ENCODE results near the gene RERG. TPM values are rescaled to one million over a fixed set of nuclear protein-coding genes. Genes with fewer than 3 reads are reported as not detected.

The RERG gene
- polyA plus RNA-seq, 1 donor from 2014 or later: 0.87 TPM

DNA sequence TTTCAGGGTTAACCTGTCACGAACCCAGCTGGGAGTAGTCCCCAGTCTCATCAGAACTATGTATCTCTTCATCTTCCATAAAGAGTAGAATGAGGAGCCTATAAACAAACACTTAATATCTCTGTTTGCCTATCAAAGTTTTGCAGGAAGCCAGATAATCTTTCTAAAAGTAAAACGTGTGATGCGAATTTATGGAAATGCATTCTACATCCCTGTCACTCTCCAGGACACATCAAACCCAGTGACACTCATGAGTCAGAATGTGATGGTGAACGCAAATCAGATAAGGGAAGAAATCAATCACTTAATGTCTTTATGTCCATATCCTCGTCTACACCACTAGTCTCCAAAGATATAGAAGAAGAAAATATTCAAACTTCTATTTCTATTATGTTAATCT lies 37.4 kb downstream of the RERG start:
- Histone ChIP-seq H3K9me3 (ENCODE audit: low read length) (no peaks in the 10 kb centered on the region), H3K9ac (ENCODE audit: low read length) (no peak overlapping the region), H4K20me1 (ENCODE audit: insufficient read depth) (no peaks in the 10 kb centered on the region), H3F3A (ENCODE audit: insufficient read depth, low read length, poor library complexity, severe bottlenecking) (no peaks in the 10 kb centered on the region), H3K79me2 (replicated peaks; ENCODE audit: insufficient read depth, low read length) (no peaks in the 10 kb centered on the region), H3K27me3 (ENCODE audit: insufficient read depth, low read depth, low read length) (no peaks in the 10 kb centered on the region), H2AFZ (ENCODE audit: low read depth, low read length) (no peak overlapping the region), H3K4me2 (ENCODE audit: low read length) (no peak overlapping the region), H3K27ac (ENCODE audit: low read length) (peak overlapping the region; percentile 56), H3K36me3 (ENCODE audit: insufficient read depth, low read length) (no peaks in the 10 kb centered on the region), H3K4me3 (ENCODE audit: low read length) (no peak overlapping the region), H3K9me2 (ENCODE audit: insufficient read depth, low read length) (no peaks in the 10 kb centered on the region)
- TF ChIP-seq, protein P1, sequence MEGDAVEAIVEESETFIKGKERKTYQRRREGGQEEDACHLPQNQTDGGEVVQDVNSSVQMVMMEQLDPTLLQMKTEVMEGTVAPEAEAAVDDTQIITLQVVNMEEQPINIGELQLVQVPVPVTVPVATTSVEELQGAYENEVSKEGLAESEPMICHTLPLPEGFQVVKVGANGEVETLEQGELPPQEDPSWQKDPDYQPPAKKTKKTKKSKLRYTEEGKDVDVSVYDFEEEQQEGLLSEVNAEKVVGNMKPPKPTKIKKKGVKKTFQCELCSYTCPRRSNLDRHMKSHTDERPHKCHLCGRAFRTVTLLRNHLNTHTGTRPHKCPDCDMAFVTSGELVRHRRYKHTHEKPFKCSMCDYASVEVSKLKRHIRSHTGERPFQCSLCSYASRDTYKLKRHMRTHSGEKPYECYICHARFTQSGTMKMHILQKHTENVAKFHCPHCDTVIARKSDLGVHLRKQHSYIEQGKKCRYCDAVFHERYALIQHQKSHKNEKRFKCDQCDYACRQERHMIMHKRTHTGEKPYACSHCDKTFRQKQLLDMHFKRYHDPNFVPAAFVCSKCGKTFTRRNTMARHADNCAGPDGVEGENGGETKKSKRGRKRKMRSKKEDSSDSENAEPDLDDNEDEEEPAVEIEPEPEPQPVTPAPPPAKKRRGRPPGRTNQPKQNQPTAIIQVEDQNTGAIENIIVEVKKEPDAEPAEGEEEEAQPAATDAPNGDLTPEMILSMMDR (IDR thresholded peaks at IDR 0.05; ENCODE audit: poor library complexity, severe bottlenecking): no peak
- TF ChIP-seq SMC3 (conservative IDR thresholded peaks at IDR 0.05; ENCODE audit: poor library complexity) (no peak), TAF1 (IDR thresholded peaks at IDR 0.05; ENCODE audit: low read depth) (no peak), POLR2AphosphoS5 (IDR thresholded peaks at IDR 0.05) (no peak)
- TF ChIP-seq, protein P2, sequence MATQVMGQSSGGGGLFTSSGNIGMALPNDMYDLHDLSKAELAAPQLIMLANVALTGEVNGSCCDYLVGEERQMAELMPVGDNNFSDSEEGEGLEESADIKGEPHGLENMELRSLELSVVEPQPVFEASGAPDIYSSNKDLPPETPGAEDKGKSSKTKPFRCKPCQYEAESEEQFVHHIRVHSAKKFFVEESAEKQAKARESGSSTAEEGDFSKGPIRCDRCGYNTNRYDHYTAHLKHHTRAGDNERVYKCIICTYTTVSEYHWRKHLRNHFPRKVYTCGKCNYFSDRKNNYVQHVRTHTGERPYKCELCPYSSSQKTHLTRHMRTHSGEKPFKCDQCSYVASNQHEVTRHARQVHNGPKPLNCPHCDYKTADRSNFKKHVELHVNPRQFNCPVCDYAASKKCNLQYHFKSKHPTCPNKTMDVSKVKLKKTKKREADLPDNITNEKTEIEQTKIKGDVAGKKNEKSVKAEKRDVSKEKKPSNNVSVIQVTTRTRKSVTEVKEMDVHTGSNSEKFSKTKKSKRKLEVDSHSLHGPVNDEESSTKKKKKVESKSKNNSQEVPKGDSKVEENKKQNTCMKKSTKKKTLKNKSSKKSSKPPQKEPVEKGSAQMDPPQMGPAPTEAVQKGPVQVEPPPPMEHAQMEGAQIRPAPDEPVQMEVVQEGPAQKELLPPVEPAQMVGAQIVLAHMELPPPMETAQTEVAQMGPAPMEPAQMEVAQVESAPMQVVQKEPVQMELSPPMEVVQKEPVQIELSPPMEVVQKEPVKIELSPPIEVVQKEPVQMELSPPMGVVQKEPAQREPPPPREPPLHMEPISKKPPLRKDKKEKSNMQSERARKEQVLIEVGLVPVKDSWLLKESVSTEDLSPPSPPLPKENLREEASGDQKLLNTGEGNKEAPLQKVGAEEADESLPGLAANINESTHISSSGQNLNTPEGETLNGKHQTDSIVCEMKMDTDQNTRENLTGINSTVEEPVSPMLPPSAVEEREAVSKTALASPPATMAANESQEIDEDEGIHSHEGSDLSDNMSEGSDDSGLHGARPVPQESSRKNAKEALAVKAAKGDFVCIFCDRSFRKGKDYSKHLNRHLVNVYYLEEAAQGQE (IDR thresholded peaks at IDR 0.05; ENCODE audit: borderline replicate concordance): no peak

DNA sequence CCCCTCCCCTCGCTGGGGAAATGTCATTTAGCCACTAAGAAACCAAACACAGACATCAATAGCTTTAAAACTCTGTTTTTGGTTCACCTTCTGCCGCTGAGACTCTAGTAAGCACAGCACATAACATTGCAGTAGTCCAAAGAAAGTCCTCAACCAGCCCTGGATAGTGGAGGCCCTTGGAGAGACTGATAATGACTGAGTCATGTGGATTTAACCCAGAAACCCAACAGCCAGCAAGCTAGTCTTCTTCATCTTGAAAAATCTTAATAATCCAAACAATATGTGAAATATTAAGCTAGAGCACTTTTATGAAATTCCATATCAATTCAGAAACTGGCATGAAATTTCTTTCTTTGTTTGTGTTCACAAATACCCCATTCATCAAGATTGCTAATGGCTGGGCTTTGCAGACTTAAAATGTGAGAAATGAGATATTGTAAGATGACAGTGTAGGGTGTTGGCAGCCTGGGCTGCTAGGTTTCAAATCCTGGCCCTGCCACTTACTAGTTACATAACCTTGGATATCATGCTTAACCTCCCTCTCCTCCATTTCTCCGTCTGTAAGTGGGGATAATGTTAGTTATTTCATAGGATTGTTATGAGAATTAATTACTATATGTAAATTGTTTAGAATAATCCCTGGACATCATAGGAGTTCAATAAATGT lies 40.1 kb downstream of the RERG start:
- Histone ChIP-seq H3K27me3 (ENCODE audit: insufficient read depth, low read depth, low read length) (no peaks in the 10 kb centered on the region), H3K4me2 (ENCODE audit: low read length) (no peak overlapping the region), H3K4me3 (ENCODE audit: low read length) (no peak overlapping the region), H3F3A (ENCODE audit: insufficient read depth, low read length, poor library complexity, severe bottlenecking) (no peaks in the 10 kb centered on the region), H3K36me3 (ENCODE audit: insufficient read depth, low read length) (no peaks in the 10 kb centered on the region), H3K9me2 (ENCODE audit: insufficient read depth, low read length) (no peaks in the 10 kb centered on the region), H3K79me2 (replicated peaks; ENCODE audit: insufficient read depth, low read length) (no peaks in the 10 kb centered on the region), H2AFZ (ENCODE audit: low read depth, low read length) (no peak overlapping the region), H3K9ac (ENCODE audit: low read length) (no peak overlapping the region), H3K9me3 (ENCODE audit: low read length) (no peaks in the 10 kb centered on the region), H3K27ac (ENCODE audit: low read length) (no peak overlapping the region), H4K20me1 (ENCODE audit: insufficient read depth) (no peaks in the 10 kb centered on the region)
- TF ChIP-seq RAD21 (conservative IDR thresholded peaks at IDR 0.05) (no peak), POLR2AphosphoS5 (IDR thresholded peaks at IDR 0.05) (no peak)

DNA sequence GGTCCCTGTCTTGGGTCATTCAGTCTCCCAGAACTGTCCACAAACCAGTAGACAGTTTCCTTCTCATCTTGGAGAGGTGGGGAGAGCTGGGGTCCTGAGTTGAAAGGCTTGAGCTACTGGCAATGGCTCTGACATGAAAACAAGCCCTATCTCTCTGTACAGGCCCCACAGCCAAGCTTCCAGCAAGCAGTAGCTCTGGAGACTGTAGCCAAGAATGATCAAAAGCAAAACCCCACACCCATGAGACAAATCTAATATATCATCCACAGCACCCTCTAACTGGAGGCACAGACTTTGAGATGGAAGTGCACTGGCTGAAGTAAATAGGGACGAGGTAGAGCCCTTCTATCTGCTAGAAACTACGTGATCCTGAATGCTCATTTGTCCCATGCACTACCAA lies 40.9 kb downstream of the RERG start:
- TF ChIP-seq TAF1 (IDR thresholded peaks at IDR 0.05; ENCODE audit: low read depth) (no peak), SMC3 (conservative IDR thresholded peaks at IDR 0.05; ENCODE audit: poor library complexity) (no peak), RAD21 (conservative IDR thresholded peaks at IDR 0.05) (no peak)
- TF ChIP-seq, protein P1 (IDR thresholded peaks at IDR 0.05; ENCODE audit: poor library complexity, severe bottlenecking): no peak
- H3K27ac ChIP-seq (ENCODE audit: low read length): no peak overlapping the region
- no peaks in the 10 kb centered on the region for H3F3A ChIP-seq (ENCODE audit: insufficient read depth, low read length, poor library complexity, severe bottlenecking)

More for the DNA sequence above, 40.9 kb downstream of the RERG start:
- Histone ChIP-seq H3K36me3 (ENCODE audit: insufficient read depth, low read length) (no peaks in the 10 kb centered on the region), H3K9me3 (ENCODE audit: low read length) (no peaks in the 10 kb centered on the region), H3K4me2 (ENCODE audit: low read length) (no peak overlapping the region), H3K4me3 (ENCODE audit: low read length) (no peak overlapping the region), H3K27me3 (ENCODE audit: insufficient read depth, low read depth, low read length) (no peaks in the 10 kb centered on the region), H3K9ac (ENCODE audit: low read length) (no peak overlapping the region), H3K79me2 (replicated peaks; ENCODE audit: insufficient read depth, low read length) (no peaks in the 10 kb centered on the region), H2AFZ (ENCODE audit: low read depth, low read length) (no peak overlapping the region), H3K9me2 (ENCODE audit: insufficient read depth, low read length) (no peaks in the 10 kb centered on the region), H4K20me1 (ENCODE audit: insufficient read depth) (no peaks in the 10 kb centered on the region)

Data from neural cell (in vitro differentiated cells).